ENCODE data around the gene SLK.

Gene SLK

GRCh38 chr10:103934308-103934707 is 32.6 kb upstream of the SLK start:
- DNase-seq (ENCODE audit: low read depth, low spot score): no peak
- no peak overlapping the region for H3K4me3 ChIP-seq (ENCODE audit: low read length)

GRCh38 chr10:103936022-103936421 is 30.9 kb upstream of the SLK start:
- no peak overlapping the region for H3K4me3 ChIP-seq (ENCODE audit: low read length)
- no peak for DNase-seq (ENCODE audit: low read depth, low spot score)

GRCh38 chr10:103939522-103939921 is 27.4 kb upstream of the SLK start:
- DNase-seq (ENCODE audit: low read depth, low spot score): no peak
- H3K4me3 ChIP-seq (ENCODE audit: low read length): no peak overlapping the region

- no peak for DNase-seq (ENCODE audit: low read depth, low spot score)
- no peak overlapping the region for H3K4me3 ChIP-seq (ENCODE audit: low read length)
These were observed 25.1 kb upstream of the SLK start for GRCh38 chr10:103941801-103942200.

GRCh38 chr10:103942866-103943265 is 24.1 kb upstream of the SLK start:
- H3K4me3 ChIP-seq (ENCODE audit: low read length): no peak overlapping the region
- DNase-seq (ENCODE audit: low read depth, low spot score): no peak

GRCh38 chr10:103947799-103948516 is 19.0 kb upstream of the SLK start:
- DNase-seq (ENCODE audit: low read depth, low spot score): no peak
- H3K4me3 ChIP-seq (ENCODE audit: low read length): no peak overlapping the region

GRCh38 chr10:103949728-103950127 is 17.2 kb upstream of the SLK start:
- DNase-seq (ENCODE audit: low read depth, low spot score): no peak
- no peak overlapping the region for H3K4me3 ChIP-seq (ENCODE audit: low read length)

- no peak for DNase-seq (ENCODE audit: low read depth, low spot score)
- H3K4me3 ChIP-seq (ENCODE audit: low read length): no peak overlapping the region
These were observed 15.8 kb upstream of the SLK start for GRCh38 chr10:103951183-103951582.

- DNase-seq (ENCODE audit: low read depth, low spot score): no peak
- H3K4me3 ChIP-seq (ENCODE audit: low read length): no peak overlapping the region
These were observed 15.0 kb upstream of the SLK start for GRCh38 chr10:103951942-103952341.

- no peak overlapping the region for H3K4me3 ChIP-seq (ENCODE audit: low read length)
- DNase-seq (ENCODE audit: low read depth, low spot score): no peak
These were observed 12.4 kb upstream of the SLK start for GRCh38 chr10:103954543-103954942.

GRCh38 chr10:103958996-103959395 is 7.9 kb upstream of the SLK start:
- DNase-seq (ENCODE audit: low read depth, low spot score): no peak

GRCh38 chr10:103960103-103960502 is 6.8 kb upstream of the SLK start:
- DNase-seq (ENCODE audit: low read depth, low spot score): no peak
- H3K4me3 ChIP-seq (ENCODE audit: low read length): no peak overlapping the region

More at GRCh38 chr10:103958996-103959395, 7.9 kb upstream of the SLK start:
- H3K4me3 ChIP-seq (ENCODE audit: low read length): no peak overlapping the region

GRCh38 chr10:103967448-103968071 is 620 bp downstream of the SLK start:
- peak overlapping the region; percentile 80 for H3K4me3 ChIP-seq (ENCODE audit: low read length)
- DNase-seq (ENCODE audit: low read depth, low spot score): no peak

- DNase-seq (ENCODE audit: low read depth, low spot score): no peak
- H3K4me3 ChIP-seq (ENCODE audit: low read length): peak overlapping the region; percentile 80; the same call in 1 of the 2 replicates
These were observed 1.8 kb downstream of the SLK start for GRCh38 chr10:103968441-103969391.

- no peak for DNase-seq (ENCODE audit: low read depth, low spot score)
- no peak overlapping the region for H3K4me3 ChIP-seq (ENCODE audit: low read length)
These were observed 2.5 kb downstream of the SLK start for GRCh38 chr10:103969436-103969835.

GRCh38 chr10:103969857-103970627 is 3.1 kb downstream of the SLK start:
- H3K4me3 ChIP-seq (ENCODE audit: low read length): no peak overlapping the region
- DNase-seq (ENCODE audit: low read depth, low spot score): no peak

GRCh38 chr10:103975169-103975568 is 8.2 kb downstream of the SLK start:
- H3K4me3 ChIP-seq (ENCODE audit: low read length): no peak overlapping the region
- no peak for DNase-seq (ENCODE audit: low read depth, low spot score)

- no peak overlapping the region for H3K4me3 ChIP-seq (ENCODE audit: low read length)
- DNase-seq (ENCODE audit: low read depth, low spot score): no peak
These were observed 10.3 kb downstream of the SLK start for GRCh38 chr10:103977204-103977603.

GRCh38 chr10:103979530-103979929 is 12.6 kb downstream of the SLK start:
- H3K4me3 ChIP-seq (ENCODE audit: low read length): no peak overlapping the region
- DNase-seq (ENCODE audit: low read depth, low spot score): no peak
